Sigmoid colon (tissue), 7 donors: ENCODE data around the gene PINK1. TPM values are rescaled to one million over a fixed set of nuclear protein-coding genes. Genes with fewer than 3 reads are reported as not detected.

ENCODE experiments used
- DNase-seq: peaks from one replicate; pipeline ENCODE4 v3.0.0-alpha.2; 2019
- H3K27ac ChIP-seq, 4 donors: fragments of 200-600 bp; sonication (generic); one replicate each; pipeline ENCODE4 v1.5.1; 2016 to 2019; ENCODE audit warnings: mild to moderate bottlenecking in 1 of 4
- H3K27me3 ChIP-seq, 3 donors: fragments of 200-600 bp; sonication (generic); one replicate each; pipeline ENCODE4 v1.5.1; 2019; ENCODE audit warnings: mild to moderate bottlenecking in 1 of 3
- H3K36me3 ChIP-seq, 4 donors: fragments of 200-600 bp; sonication (generic); one replicate each; pipeline ENCODE4 v1.5.1; 2016 to 2019
- H3K4me1 ChIP-seq, 4 donors: fragments of 200-600 bp; sonication (generic); one replicate each; pipeline ENCODE4 v1.5.1; 2017 to 2019
- H3K4me3 ChIP-seq, 4 donors: fragments of 200-600 bp; sonication (generic); one replicate each; pipeline ENCODE4 v1.5.1; 2017 to 2019; ENCODE audit warnings: mild to moderate bottlenecking in 2 of 4, moderate library complexity in 1 of 4
- H3K9me3 ChIP-seq, 4 donors: fragments of 200-600 bp in 3 of 4; sonication (generic) in 3 of 4; one replicate each; pipeline versions ENCODE4 v1.5.1 to v1.6.1; 2013 to 2019
- EP300 ChIP-seq, 4 donors: sonication (generic); formaldehyde crosslinking; IDR thresholded peaks; one replicate each; pipeline ENCODE4 v1.6.1; 2017; ENCODE audit warnings: antibody characterized with exemption in 4 of 4
- POLR2A ChIP-seq, 2 donors: fragments of 450-650 bp; IDR thresholded peaks; one replicate each; pipeline ENCODE4 v1.6.1; 2016; ENCODE audit warnings: antibody characterized with exemption in 2 of 2, mild to moderate bottlenecking in 2 of 2, moderate library complexity in 2 of 2
- POLR2AphosphoS5 ChIP-seq, 4 donors: sonication (generic); formaldehyde crosslinking; IDR thresholded peaks; one replicate each; pipeline ENCODE4 v1.6.1; 2017; ENCODE audit warnings: antibody characterized with exemption in 4 of 4
- WGBS, 2 donors: extraction: QIAGEN DNeasy Blood & Tissue Kit; methylation state at CpG; one replicate each; pipeline ENCODE4 v1.1.7; 2013; 5-methylcytosine and 5-hydroxymethylcytosine counted together
- intact Hi-C: fragments of 100-400 bp; cut with DNase I; formaldehyde crosslinking; loops from one replicate; pipeline ENCODE4 v1.15.1; 2023
- polyA plus RNA-seq, 3 donors: library from polyadenylated mRNA; stranded (reverse); fragments of 200-250 nt; gene quantifications; one replicate each; pipeline ENCODE4 v1.2.3, GENCODE V29; 2013
- total RNA-seq, 4 donors: library from RNA; depleted of rRNA; stranded (reverse); fragments of >200 nt; gene quantifications; one replicate each; pipeline ENCODE4 v1.1.0, GENCODE V29; 2016
- TF ChIP-seq, protein P1 (sequence below), 4 experiments: fragments of 450-650 bp in 3 of 4; fragments of 200-600 bp in 1 of 4; IDR thresholded peaks; one replicate each; pipeline ENCODE4 v1.5.1; 2016 to 2019; ENCODE audit warnings: antibody characterized with exemption in 4 of 4, mild to moderate bottlenecking in 3 of 4, moderate library complexity in 2 of 4
- donor health status: healthy with polysubstance abuse.
- donor health status: Bipolar disorder and iron deficiency.
- donor health status: healthy.

PINK1 gene
- total RNA-seq = 100 to 1,000 TPM; 137 to 179 (median 161) TPM
- 100 to 1,000 TPM in 2 of 3 donors, 10 to 100 TPM in 1; 60.1 to 149 (median 144) TPM for polyA plus RNA-seq

GRCh38 chr1:20633190-20634064, at the start of gene PINK1:
TSS of gene PINK1 (plus strand) at chr1:20633458. CDS start at chr1:20633549, 91 bp downstream.
- peaks cover 0 to 28% (median 20%) of the 10 kb centered on the region in 4 donors for H3K4me1 ChIP-seq
- peak; percentile 90 for DNase-seq
- H3K27ac ChIP-seq = peak within 1 kb of the TSS; percentile 95 to 96 (median 96)
- H3K27me3 ChIP-seq = no peaks in the 10 kb centered on the region
- no peaks in the 10 kb centered on the region for H3K9me3 ChIP-seq
- intact Hi-C loops = loop anchor here (2.0 kb wide), 1 partner anchor 111 kb away; no protein-coding TSS in a partner anchor
- peak within 1 kb of the TSS; percentile 88 to 99 (median 92) for H3K4me3 ChIP-seq
- WGBS, 2 donors = 1% methylated on average over 93 of the region's 93 CpGs
- TF ChIP-seq, protein P1, sequence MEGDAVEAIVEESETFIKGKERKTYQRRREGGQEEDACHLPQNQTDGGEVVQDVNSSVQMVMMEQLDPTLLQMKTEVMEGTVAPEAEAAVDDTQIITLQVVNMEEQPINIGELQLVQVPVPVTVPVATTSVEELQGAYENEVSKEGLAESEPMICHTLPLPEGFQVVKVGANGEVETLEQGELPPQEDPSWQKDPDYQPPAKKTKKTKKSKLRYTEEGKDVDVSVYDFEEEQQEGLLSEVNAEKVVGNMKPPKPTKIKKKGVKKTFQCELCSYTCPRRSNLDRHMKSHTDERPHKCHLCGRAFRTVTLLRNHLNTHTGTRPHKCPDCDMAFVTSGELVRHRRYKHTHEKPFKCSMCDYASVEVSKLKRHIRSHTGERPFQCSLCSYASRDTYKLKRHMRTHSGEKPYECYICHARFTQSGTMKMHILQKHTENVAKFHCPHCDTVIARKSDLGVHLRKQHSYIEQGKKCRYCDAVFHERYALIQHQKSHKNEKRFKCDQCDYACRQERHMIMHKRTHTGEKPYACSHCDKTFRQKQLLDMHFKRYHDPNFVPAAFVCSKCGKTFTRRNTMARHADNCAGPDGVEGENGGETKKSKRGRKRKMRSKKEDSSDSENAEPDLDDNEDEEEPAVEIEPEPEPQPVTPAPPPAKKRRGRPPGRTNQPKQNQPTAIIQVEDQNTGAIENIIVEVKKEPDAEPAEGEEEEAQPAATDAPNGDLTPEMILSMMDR (IDR thresholded peaks at IDR 0.05) = peak; percentile 88 to 98 (median 92)
- TF ChIP-seq POLR2A (IDR thresholded peaks at IDR 0.05) (no peak), EP300 (IDR thresholded peaks at IDR 0.05) (no peak), POLR2AphosphoS5 (IDR thresholded peaks at IDR 0.05) (peak; percentile 31 to 86 (median 80))
- H3K36me3 ChIP-seq = peaks cover 0 to 17% (median 15%) of the 10 kb centered on the region in 4 donors

GRCh38 chr1:20584890-20585289, 48.4 kb upstream of the PINK1 start:
- H3K4me3 ChIP-seq = no peak overlapping the region
- no peak for DNase-seq
- H3K27me3 ChIP-seq = peaks cover 0 to 32% (median 28%) of the 10 kb centered on the region in 3 donors

GRCh38 chr1:20586953-20587660, 46.2 kb upstream of the PINK1 start:
- no peaks in the 10 kb centered on the region for H3K9me3 ChIP-seq
- peaks cover 0 to 45% (median 36%) of the 10 kb centered on the region in 3 donors for H3K27me3 ChIP-seq
- peak overlapping the region in 1 of 4 donors; percentile 10 for H3K27ac ChIP-seq
- no peak for DNase-seq
- peaks cover 0 to 14% (median 8%) of the 10 kb centered on the region in 4 donors for H3K4me1 ChIP-seq
- H3K4me3 ChIP-seq = no peak overlapping the region
- WGBS, 2 donors = 66 to 85% methylated on average over 10 of the region's 10 CpGs
- TF ChIP-seq EP300 (IDR thresholded peaks at IDR 0.05) (no peak), POLR2AphosphoS5 (IDR thresholded peaks at IDR 0.05) (no peak), POLR2A (IDR thresholded peaks at IDR 0.05) (no peak)
- TF ChIP-seq, protein P1 (IDR thresholded peaks at IDR 0.05) = no peak
- H3K36me3 ChIP-seq = no peaks in the 10 kb centered on the region
- intact Hi-C loops = no loop called here

More at GRCh38 chr1:20584890-20585289, 48.4 kb upstream of the PINK1 start:
- no peaks in the 10 kb centered on the region for H3K36me3 ChIP-seq
- no peak overlapping the region for H3K27ac ChIP-seq
- TF ChIP-seq POLR2AphosphoS5 (IDR thresholded peaks at IDR 0.05) (no peak), EP300 (IDR thresholded peaks at IDR 0.05) (no peak), POLR2A (IDR thresholded peaks at IDR 0.05) (no peak)
- TF ChIP-seq, protein P1 (IDR thresholded peaks at IDR 0.05) = no peak
- peaks cover 0 to 12% (median 8%) of the 10 kb centered on the region in 4 donors for H3K4me1 ChIP-seq
- intact Hi-C loops = no loop called here
- 58 to 77% methylated on average over 2 of the region's 2 CpGs for WGBS, 2 donors
- H3K9me3 ChIP-seq = no peaks in the 10 kb centered on the region

DNA sequence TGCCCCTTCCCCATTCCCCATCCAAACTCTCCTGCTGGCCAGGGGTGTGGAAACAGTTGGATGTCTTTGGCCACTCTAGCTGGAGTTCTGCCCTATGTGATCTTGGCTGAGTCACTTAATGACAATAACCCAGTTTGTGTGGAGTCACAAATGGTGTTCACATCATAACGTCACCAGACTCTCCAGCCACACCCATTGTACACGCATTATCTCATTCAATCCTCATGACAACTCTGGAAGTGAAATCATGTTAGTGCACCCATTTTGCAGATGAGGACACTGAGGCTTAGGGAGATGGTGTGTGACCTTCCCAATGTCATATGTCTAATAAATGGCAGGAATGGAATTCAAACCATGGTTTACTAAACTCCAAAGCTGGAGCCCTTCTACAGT, 45.6 kb upstream of the PINK1 start:
- 23 to 60% methylated on average over 2 of the region's 2 CpGs for WGBS, 2 donors
- intact Hi-C loops = no loop called here
- Histone ChIP-seq H3K4me1 (peaks cover 0 to 14% (median 8%) of the 10 kb centered on the region in 4 donors), H3K27me3 (peaks cover 0 to 45% (median 36%) of the 10 kb centered on the region in 3 donors), H3K9me3 (no peaks in the 10 kb centered on the region), H3K4me3 (no peak overlapping the region), H3K27ac (peak overlapping the region in 2 of 4 donors; percentile 10 to 69), H3K36me3 (no peaks in the 10 kb centered on the region)
- peak in 1 of 4 donors; percentile 20 for TF ChIP-seq POLR2AphosphoS5 (IDR thresholded peaks at IDR 0.05)
- TF ChIP-seq, protein P1 (IDR thresholded peaks at IDR 0.05) = no peak
- no peak for DNase-seq
